Endothelial cell of umbilical vein (primary cell): ENCODE data around the gene SLC22A7. TPM values are rescaled to one million over a fixed set of nuclear protein-coding genes. Genes with fewer than 3 reads are reported as not detected.

Experiments
- BruUV-seq: library from RNA; stranded (reverse); fragments of 400-500 nt; replicated peaks from 2 replicates; lab custom pipeline; 2021; lab: Mats Ljungman, UMichigan
- CTCF ChIA-PET: fragments of 300-600, 350-600 bp; sonication (Branson Sonifier 250); formaldehyde crosslinking; loops from one replicate; lab custom pipeline; 2021; ENCODE audit warnings: antibody characterized with exemption, inconsistent platforms; lab: Charles Lee
- POLR2A ChIA-PET: fragments of 300-600, 350-600 bp; sonication (Branson Sonifier 250); formaldehyde crosslinking; loops from one replicate; lab custom pipeline; 2021; ENCODE audit warnings: antibody characterized with exemption, inconsistent platforms; lab: Charles Lee
- DNase-seq: peaks from one replicate; pipeline ENCODE4 v3.0.0-alpha.2; 2011; ENCODE audit warnings: low read depth, low spot score
- FAIRE-seq: peaks from 2 replicates; lab custom pipeline; 2011; peaks lifted over from hg19 to GRCh38; lab: Jason Lieb, UNC
- H2AFZ ChIP-seq: 2 replicates; pipeline ENCODE4 v1.6.0; 2012; ENCODE audit warnings: low read depth, low read length, control low read depth, inconsistent platforms
- H3K27ac ChIP-seq: 2 replicates; pipeline ENCODE4 v1.5.1; 2011; ENCODE audit warnings: low read depth, mild to moderate bottlenecking, control low read depth, low read length, moderate library complexity; ENCODE audit not compliant: insufficient read depth
- H3K27me3 ChIP-seq, 2 experiments: 2 replicates each; pipeline versions ENCODE4 v1.6.0 to v1.6.1; 2011; ENCODE audit warnings: low read length in 2 of 2, mixed read lengths in 1 of 2; ENCODE audit not compliant: control insufficient read depth in 2 of 2, insufficient read depth in 2 of 2
- H3K36me3 ChIP-seq, 2 experiments: 2 replicates in 1 of 2; 3 replicates in 1 of 2; pipeline ENCODE4 v1.5.1; 2011; ENCODE audit warnings: low read length in 2 of 2, mild to moderate bottlenecking in 1 of 2, moderate library complexity in 1 of 2; ENCODE audit not compliant: control insufficient read depth in 2 of 2, insufficient read depth in 2 of 2; ENCODE audit errors: extremely low read depth in 1 of 2
- H3K4me1 ChIP-seq: 3 replicates; pipeline ENCODE4 v1.5.1; 2011; ENCODE audit warnings: mild to moderate bottlenecking, low read length; ENCODE audit not compliant: control insufficient read depth, insufficient read depth; ENCODE audit errors: extremely low read depth
- H3K4me2 ChIP-seq: 2 replicates; pipeline ENCODE4 v1.6.1; 2011; ENCODE audit warnings: low read length, control low read depth, mixed read lengths; ENCODE audit not compliant: insufficient read depth
- H3K4me3 ChIP-seq, 3 experiments: fragments of 200-600 bp in 1 of 3; sonication (generic), shearing (Covaris generic) in 1 of 3; replicated peaks in 1 of 3; 2 replicates each; pipeline ENCODE4 v1.5.1; 2011 to 2016; ENCODE audit warnings: control low read depth in 3 of 3, low read length in 3 of 3, mild to moderate bottlenecking in 2 of 3, inconsistent platforms in 1 of 3, low read depth in 1 of 3, moderate library complexity in 1 of 3; ENCODE audit not compliant: insufficient read depth in 1 of 3
- H3K79me2 ChIP-seq: 2 replicates; pipeline ENCODE4 v1.6.0; 2012; ENCODE audit warnings: low read length, inconsistent platforms; ENCODE audit not compliant: control insufficient read depth, insufficient read depth
- H3K9ac ChIP-seq: replicated peaks from 2 replicates; pipeline ENCODE3; 2011; ENCODE audit warnings: low read length, control low read depth; ENCODE audit not compliant: insufficient read depth; ENCODE audit errors: extremely low read depth
- H3K9me1 ChIP-seq: replicated peaks from 3 replicates; pipeline ENCODE4 v1.6.0; 2011; ENCODE audit warnings: mild to moderate bottlenecking, low read length; ENCODE audit not compliant: control insufficient read depth, insufficient read depth; ENCODE audit errors: extremely low read depth
- H3K9me3 ChIP-seq: replicated peaks from 2 replicates; pipeline ENCODE4 v1.5.1; 2012; ENCODE audit warnings: low read length, inconsistent platforms; ENCODE audit not compliant: control insufficient read depth, insufficient read depth
- H4K20me1 ChIP-seq: replicated peaks from 2 replicates; pipeline ENCODE3; 2011; ENCODE audit warnings: mild to moderate bottlenecking, low read length; ENCODE audit not compliant: control insufficient read depth, insufficient read depth; ENCODE audit errors: extremely low read depth
- EZH2 ChIP-seq: IDR thresholded peaks from 2 replicates; pipeline ENCODE4 v1.6.1; 2012; ENCODE audit warnings: borderline replicate concordance, low read depth, mild to moderate bottlenecking, moderate library complexity, low read length, inconsistent platforms; ENCODE audit not compliant: severe bottlenecking
- FOS ChIP-seq: IDR thresholded peaks from 2 replicates; pipeline ENCODE4 v1.6.1; 2011; ENCODE audit warnings: mild to moderate bottlenecking, low read length, moderate library complexity, borderline replicate concordance; ENCODE audit not compliant: insufficient read depth
- GATA2 ChIP-seq: IDR thresholded peaks from 2 replicates; pipeline ENCODE4 v1.7.0; 2011; ENCODE audit warnings: low read depth, mild to moderate bottlenecking, moderate library complexity, mixed read lengths, low read length; ENCODE audit not compliant: insufficient read length, insufficient read depth
- JUN ChIP-seq: IDR thresholded peaks from 2 replicates; pipeline ENCODE4 v1.6.1; 2011; ENCODE audit warnings: borderline replicate concordance, low read depth; ENCODE audit not compliant: insufficient read length, insufficient read depth
- MYC ChIP-seq: IDR thresholded peaks from one replicate; pipeline ENCODE4 v1.6.1; 2011; ENCODE audit warnings: mild to moderate bottlenecking, low read depth, low read length
- POLR2A ChIP-seq: IDR thresholded peaks from 2 replicates; pipeline ENCODE4 v1.6.1; 2012; ENCODE audit warnings: low read depth, mild to moderate bottlenecking, control low read depth, low read length
- POLR2AphosphoS5 ChIP-seq: IDR thresholded peaks from 2 replicates; pipeline ENCODE4 v1.6.1; 2012; ENCODE audit warnings: low read depth, mild to moderate bottlenecking, control low read depth, low read length, moderate library complexity; ENCODE audit not compliant: insufficient read depth
- dilution Hi-C: fragments of 300-500 bp; cut with MboI; formaldehyde crosslinking; loops from one replicate; pipeline ENCODE4 v1.15.0; 2019; ENCODE audit warnings: low sequenced_read_pairs; ENCODE audit not compliant: extremely low pct_ligation_motif_present
- intact Hi-C: fragments of 100-400 bp; cut with micrococcal nuclease; formaldehyde crosslinking; loops from one replicate; pipeline ENCODE4 v1.10.0; 2022
- polyA plus RNA-seq, 4 experiments: library from polyadenylated mRNA; depleted of rRNA in 3 of 4; stranded (reverse) in 3 of 4; unstranded in 1 of 4; fragments of >200 nt; gene quantifications; 2 replicates each; pipeline versions ENCODE4 v1.2.1 to v1.2.3, GENCODE V29; 2011 to 2012; ENCODE audit warnings: missing spikeins in 1 of 4
- total RNA-seq: library from RNA; stranded (reverse); gene quantifications from 2 replicates; pipeline ENCODE4 v1.2.3, GENCODE V29; 2021
- TF ChIP-seq, protein P1 (sequence below), 2 donors: IDR thresholded peaks; 1 replicate in 1 of 2; 2 replicates in 1 of 2; pipeline ENCODE4 v1.5.1; 2011; ENCODE audit warnings: low read length in 2 of 2, mild to moderate bottlenecking in 2 of 2, moderate library complexity in 2 of 2, control low read depth in 1 of 2, inconsistent platforms in 1 of 2, low read depth in 1 of 2; ENCODE audit not compliant: insufficient read depth in 1 of 2; ENCODE audit errors: extremely low read depth in 1 of 2
- TF ChIP-seq, protein P2 (sequence below): IDR thresholded peaks from 2 replicates; pipeline ENCODE4 v1.6.1; 2011; ENCODE audit not compliant: insufficient read depth, insufficient read length

Gene SLC22A7
- total and polyA plus RNA-seq, 2 donors (not counting 3 experiments of a cell fraction or from before 2014, with no cell fraction given), result not detected

DNA sequence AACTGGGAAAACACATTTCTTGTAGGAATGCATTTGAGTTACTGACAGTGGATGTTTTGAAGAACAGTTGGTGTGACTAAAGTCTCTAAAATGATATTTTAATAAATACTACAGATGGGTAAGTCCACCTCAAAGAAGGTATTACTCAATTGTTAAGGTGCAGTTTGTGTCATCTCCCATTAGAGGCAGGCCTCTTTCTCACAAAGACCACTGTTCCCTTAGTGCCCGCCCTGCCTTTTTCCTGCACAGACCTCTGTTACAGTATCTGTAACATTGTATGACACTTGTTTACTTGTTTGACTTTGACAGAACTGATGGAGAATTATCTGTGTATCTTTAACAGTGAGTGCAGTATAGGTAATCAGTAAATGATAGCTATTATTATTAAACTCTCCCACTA is 15.8 kb downstream of the SLC22A7 start:
- Histone ChIP-seq H3K9ac (no peak overlapping the region), H3K27ac (no peak overlapping the region), H3K9me3 (no peaks in the 10 kb centered on the region), H3K9me1 (no peaks in the 10 kb centered on the region), H3K4me2 (no peak overlapping the region), H2AFZ (no peak overlapping the region), H3K27me3 (peaks cover 18 to 19% of the 10 kb centered on the region in 2 experiments), H3K79me2 (no peaks in the 10 kb centered on the region), H3K36me3 (no peaks in the 10 kb centered on the region), H3K4me1 (peaks cover 3% of the 10 kb centered on the region), H4K20me1 (no peaks in the 10 kb centered on the region), H3K4me3 (no peak overlapping the region)
- no peak for TF ChIP-seq POLR2A
- no peak for TF ChIP-seq FOS
- TF ChIP-seq EZH2, result no peak
- TF ChIP-seq, protein P1, sequence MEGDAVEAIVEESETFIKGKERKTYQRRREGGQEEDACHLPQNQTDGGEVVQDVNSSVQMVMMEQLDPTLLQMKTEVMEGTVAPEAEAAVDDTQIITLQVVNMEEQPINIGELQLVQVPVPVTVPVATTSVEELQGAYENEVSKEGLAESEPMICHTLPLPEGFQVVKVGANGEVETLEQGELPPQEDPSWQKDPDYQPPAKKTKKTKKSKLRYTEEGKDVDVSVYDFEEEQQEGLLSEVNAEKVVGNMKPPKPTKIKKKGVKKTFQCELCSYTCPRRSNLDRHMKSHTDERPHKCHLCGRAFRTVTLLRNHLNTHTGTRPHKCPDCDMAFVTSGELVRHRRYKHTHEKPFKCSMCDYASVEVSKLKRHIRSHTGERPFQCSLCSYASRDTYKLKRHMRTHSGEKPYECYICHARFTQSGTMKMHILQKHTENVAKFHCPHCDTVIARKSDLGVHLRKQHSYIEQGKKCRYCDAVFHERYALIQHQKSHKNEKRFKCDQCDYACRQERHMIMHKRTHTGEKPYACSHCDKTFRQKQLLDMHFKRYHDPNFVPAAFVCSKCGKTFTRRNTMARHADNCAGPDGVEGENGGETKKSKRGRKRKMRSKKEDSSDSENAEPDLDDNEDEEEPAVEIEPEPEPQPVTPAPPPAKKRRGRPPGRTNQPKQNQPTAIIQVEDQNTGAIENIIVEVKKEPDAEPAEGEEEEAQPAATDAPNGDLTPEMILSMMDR (IDR thresholded peaks at IDR 0.05; ENCODE audit: extremely low read depth in 1 of 2, insufficient read depth in 1 of 2, low read depth in 1 of 2, low read length in 2 of 2), result no peak
- no peak for TF ChIP-seq JUN
- no peak for TF ChIP-seq POLR2AphosphoS5
- no peak for TF ChIP-seq MYC
- TF ChIP-seq, protein P2, sequence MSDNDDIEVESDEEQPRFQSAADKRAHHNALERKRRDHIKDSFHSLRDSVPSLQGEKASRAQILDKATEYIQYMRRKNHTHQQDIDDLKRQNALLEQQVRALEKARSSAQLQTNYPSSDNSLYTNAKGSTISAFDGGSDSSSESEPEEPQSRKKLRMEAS, result no peak
- TF ChIP-seq GATA2, result no peak
- dilution Hi-C loops, result no loop called here
- intact Hi-C loops, result no loop called here
- ChIA-PET CTCF (interaction anchor here (1.3 to 2.0 kb wide), 3 partner anchors 10 to 50 kb away, joined by 3 to 7 read pairs (median 6); no protein-coding TSS in a partner anchor), POLR2A (no interaction called here)
- no TSS peak for BruUV-seq
- DNase-seq (no peak), FAIRE-seq (no peak)
